GM19238 (cell line): ENCODE results near the gene CACNB2.
"Not testable (repeated sequence)": the region's sequence is repeated elsewhere in the genome, so short reads cannot be mapped to it uniquely, and the experiment has no call there.

Experiments used
- DNase-seq: peaks from one replicate; pipeline ENCODE4 v3.0.0; 2011; ENCODE audit warnings: low spot score; ENCODE audit not compliant: insufficient read length

CACNB2 gene

GRCh38 chr10:18563003-18563726 lies 422.9 kb downstream of the CACNB2 start:
- DNase-seq: no peak

DNA sequence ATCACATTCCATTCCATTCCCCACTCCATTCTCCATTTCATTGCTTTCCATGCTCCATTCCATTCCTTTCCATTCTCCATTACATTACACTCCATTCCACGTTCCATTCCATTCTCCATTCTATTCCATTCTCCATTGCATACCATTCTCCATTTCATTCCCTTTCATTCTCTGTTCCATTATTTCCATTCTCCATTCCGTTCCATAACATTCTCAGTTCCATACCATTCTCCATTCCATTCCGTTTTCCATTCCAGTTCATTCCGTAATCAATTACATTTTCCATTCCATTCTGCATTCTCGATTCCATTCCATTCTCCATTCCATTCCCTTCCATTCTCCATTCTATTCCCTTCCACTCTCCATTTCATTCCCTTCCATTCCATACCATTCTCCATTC lies 424.8 kb downstream of the CACNB2 start:
- DNase-seq: no peak

DNA sequence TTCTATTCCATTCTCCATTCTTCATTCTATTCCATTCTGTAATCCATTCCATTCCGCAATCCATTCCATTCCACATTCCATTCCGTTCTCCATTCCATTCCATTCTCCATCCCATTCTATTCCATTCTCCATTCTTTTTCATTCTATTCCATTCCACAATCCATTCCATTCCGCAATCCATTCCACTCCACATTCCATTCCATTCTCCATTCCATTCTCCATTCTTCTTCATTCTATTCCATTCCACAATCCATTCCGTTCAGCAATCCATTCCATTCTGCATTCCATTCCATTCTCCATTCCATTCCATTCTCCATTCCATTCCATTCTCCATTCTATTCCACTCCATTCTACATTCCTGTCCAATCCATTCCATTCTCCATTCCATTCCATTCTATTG lies 426.0 kb downstream of the CACNB2 start:
- no peak for DNase-seq

- no peak for DNase-seq
Observed at GRCh38 chr10:18567343-18567856, 427.2 kb downstream of the CACNB2 start.

DNA sequence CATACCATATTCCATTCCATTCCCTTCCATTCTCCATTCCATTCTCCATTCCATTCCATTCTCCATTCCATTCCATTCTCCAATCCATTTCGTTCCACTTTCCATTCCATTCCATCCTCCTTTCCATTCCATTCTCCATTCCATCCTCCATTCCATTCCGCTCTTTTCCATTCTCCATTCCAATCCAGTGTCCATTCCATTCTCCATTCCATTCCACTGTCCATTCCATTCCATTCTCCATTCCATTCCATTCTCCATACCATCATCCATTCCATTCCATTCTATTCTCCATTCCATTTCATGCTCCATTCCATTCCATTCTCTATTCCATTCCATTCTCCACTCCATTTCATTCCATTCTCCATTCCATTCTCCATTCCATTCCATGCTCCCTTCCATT lies 430.2 kb downstream of the CACNB2 start:
- DNase-seq: not testable (repeated sequence)

DNA sequence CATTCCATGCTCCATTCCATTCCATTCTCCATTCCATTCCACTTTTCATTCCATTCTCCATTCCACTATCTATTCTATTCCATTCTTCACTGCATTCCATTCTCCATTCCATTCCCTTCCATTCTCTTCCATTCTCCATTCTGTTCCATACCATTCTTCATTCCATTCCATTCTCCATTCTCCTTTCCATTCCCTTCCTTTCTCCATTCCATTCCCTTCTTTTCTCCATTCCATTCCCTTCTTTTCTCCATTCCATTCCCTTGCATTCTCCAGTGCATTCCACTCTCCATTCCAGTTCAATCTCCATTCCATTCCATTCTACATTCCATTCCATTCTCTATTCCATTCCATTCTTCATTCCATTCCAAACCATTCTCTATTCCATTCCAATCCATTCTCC lies 430.9 kb downstream of the CACNB2 start:
- no peak for DNase-seq

GRCh38 chr10:18571780-18572179 lies 431.6 kb downstream of the CACNB2 start:
- no peak for DNase-seq

GRCh38 chr10:18572959-18573561 lies 432.8 kb downstream of the CACNB2 start:
- no peak for DNase-seq

DNA sequence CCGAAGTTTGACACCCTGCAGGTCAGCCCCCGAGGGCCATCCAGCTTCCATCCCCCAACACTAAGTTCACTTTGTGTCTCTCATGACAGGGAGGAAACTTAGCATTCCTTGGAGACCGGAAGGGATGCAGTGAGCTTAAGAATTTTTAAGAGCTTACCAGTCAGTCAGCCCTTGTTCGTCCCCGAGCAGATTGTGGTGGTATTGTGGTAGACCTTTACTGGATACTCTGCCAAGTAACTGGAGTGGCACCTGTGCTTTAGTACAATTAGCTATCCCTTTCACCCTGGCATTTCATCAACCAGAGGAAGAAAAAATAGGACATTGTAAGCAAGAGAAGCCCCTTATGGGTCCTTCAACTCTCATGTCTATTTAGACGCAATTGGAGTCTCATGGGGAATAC lies 436.4 kb downstream of the CACNB2 start:
- no peak for DNase-seq

DNA sequence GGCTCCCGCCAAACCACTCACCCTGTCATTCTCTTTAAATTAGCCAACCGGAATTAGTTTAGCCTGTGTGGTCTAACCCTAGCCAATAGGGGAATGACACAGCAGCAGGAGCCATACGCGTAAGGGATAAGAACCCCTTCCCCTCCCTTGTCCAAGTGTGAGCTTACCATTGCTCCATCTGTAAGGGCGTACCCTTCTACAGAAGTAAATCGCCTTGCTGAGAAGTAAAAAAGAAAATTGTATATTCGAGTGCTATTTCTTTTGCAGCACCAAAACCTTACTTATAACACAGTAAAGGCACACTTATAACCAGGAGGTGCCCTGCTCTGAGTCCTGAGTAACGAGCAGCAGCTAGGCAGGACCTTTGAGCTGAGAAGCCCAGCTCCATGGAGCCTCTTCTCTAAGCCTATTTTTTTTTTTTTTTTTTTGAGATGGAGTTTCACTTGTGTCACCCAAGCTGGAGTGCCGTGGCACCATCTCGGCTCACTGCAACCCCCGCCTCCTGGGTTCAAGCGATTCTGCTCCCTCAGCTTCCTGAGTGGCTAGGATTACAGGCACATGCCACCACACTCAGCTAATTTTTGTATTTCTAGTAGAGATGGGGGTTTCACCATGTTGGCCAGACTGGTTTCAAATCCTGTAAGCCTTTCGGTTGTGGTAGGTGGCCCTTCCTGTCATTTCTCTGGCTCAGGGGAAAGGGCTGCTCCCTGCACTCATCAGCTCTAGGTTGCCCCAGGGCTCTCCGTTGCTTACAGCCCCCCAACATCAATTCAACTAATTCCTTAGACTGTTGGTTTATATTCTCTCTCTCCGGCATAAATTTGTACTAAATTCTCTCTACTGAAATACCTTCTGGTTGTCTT lies 437.8 kb downstream of the CACNB2 start:
- DNase-seq: no peak

DNA sequence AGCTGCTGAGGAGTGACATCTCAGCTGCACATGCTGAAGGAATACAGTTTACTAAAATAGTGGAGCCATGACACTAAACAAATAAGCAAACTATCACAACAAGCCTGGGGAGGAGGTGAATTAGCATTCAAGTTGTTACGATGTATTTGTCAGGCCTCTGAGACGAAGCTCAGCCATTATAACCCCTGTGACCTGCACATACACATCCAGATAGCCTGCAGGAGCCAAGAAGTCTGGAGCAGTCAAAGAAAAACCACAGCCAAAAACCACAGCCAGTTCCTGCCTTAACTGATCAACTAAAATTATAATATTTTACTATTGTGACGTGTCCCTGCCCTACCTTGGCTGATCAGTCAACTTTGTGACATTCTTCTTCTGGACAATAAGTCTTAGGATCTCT lies 442.6 kb downstream of the CACNB2 start:
- no peak for DNase-seq

DNA sequence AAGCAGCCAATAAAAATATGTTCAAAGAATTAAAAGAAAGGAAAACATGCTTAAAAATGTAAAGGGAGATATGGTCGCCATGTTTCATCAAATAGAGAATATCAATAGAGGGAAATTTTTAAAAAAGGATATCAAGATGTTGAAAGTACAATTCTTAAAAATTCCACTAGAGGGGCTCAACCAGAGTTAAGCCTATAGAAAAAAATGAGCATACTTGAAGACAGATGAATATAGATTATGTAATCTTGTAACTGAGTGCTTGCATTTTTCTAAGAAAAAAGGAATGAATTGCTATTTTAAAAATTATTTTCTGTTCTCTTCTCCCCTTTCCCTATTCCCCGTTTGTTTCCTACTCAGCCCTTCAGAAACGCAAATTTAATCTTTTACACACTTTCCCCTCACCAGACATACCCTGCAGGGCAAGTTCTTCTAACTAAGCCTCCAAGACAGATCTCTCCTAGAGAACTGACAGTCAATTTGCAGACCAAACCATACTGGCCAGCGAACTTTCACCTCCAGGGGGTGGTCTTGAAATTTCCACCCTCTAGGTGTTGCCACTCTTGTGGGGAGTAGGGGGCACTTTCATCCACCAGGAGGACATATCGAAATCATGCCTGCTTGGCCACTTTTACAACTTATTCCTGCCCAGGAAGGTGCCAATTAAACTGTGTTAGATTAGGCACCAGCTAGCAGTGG lies 443.5 kb downstream of the CACNB2 start:
- no peak for DNase-seq

DNA sequence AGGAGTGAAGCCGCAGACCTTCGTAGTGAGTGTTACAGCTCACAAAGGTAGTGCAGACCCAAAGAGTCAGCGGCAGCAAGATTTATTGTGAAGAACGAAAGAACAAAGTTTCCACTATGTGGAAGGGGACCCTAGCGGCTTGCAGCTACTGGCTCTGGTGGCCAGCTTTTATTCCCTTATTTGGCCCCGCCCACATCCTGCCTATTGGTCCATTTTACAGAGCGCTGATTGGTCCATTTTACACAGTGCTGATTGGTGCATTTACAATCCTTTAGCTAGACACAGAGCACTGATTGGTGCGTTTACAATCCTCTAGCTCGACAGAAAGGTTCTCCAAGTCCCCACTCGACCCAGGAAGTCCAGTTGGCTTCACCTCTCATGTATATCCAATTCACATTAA lies 446.4 kb downstream of the CACNB2 start:
- DNase-seq: not testable (repeated sequence)

DNA sequence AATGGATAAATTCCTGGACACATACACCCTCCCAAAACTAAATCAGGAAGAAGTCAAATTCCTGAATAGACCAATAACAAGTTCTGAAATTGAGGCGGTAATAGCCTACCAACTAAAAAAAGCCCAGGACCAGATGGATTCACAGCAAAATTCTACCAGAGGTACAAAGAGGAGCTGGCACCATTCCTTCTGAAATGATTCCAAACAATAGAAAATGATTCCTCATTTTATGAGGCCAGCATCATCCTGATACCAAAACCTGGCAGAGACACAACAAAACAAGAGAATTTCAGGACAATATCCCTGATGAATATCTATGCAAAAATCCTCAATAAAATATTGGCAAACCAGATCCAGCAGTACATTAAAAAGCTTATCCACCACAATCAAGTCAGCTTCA lies 450.9 kb downstream of the CACNB2 start:
- DNase-seq: not testable (repeated sequence)
